ENCODE measurements around the gene ZC3H18.

Gene ZC3H18

GRCh38 chr16:88541831-88542616, 28.2 kb upstream of the ZC3H18 start:
- no peak overlapping the region for H3K4me3 ChIP-seq (ENCODE audit: low read depth, low read length)
- no peak for TF ChIP-seq CTCF (conservative IDR thresholded peaks at IDR 0.05; ENCODE audit: low read depth, low read length)
- no peak for DNase-seq (ENCODE audit: low read depth)

GRCh38 chr16:88543230-88543813, 26.9 kb upstream of the ZC3H18 start:
- no peak for DNase-seq (ENCODE audit: low read depth)
- no peak for TF ChIP-seq CTCF (conservative IDR thresholded peaks at IDR 0.05; ENCODE audit: low read depth, low read length)
- H3K4me3 ChIP-seq (ENCODE audit: low read depth, low read length), result no peak overlapping the region

GRCh38 chr16:88545781-88546180, 24.4 kb upstream of the ZC3H18 start:
- H3K4me3 ChIP-seq (ENCODE audit: low read depth, low read length), result no peak overlapping the region
- no peak for TF ChIP-seq CTCF (conservative IDR thresholded peaks at IDR 0.05; ENCODE audit: low read depth, low read length)
- no peak for DNase-seq (ENCODE audit: low read depth)

- no peak for TF ChIP-seq CTCF (conservative IDR thresholded peaks at IDR 0.05; ENCODE audit: low read depth, low read length)
- DNase-seq (ENCODE audit: low read depth), result no peak
- no peak overlapping the region for H3K4me3 ChIP-seq (ENCODE audit: low read depth, low read length)
Observed at GRCh38 chr16:88548131-88548874, 21.9 kb upstream of the ZC3H18 start.

GRCh38 chr16:88548985-88549384, 21.2 kb upstream of the ZC3H18 start:
- no peak overlapping the region for H3K4me3 ChIP-seq (ENCODE audit: low read depth, low read length)
- no peak for DNase-seq (ENCODE audit: low read depth)
- no peak for TF ChIP-seq CTCF (conservative IDR thresholded peaks at IDR 0.05; ENCODE audit: low read depth, low read length)

GRCh38 chr16:88549671-88550245, 20.4 kb upstream of the ZC3H18 start:
- no peak for DNase-seq (ENCODE audit: low read depth)
- no peak overlapping the region for H3K4me3 ChIP-seq (ENCODE audit: low read depth, low read length)
- TF ChIP-seq CTCF (conservative IDR thresholded peaks at IDR 0.05; ENCODE audit: low read depth, low read length), result no peak

Data from choroid plexus epithelial cell (primary cell).